GM23338 (cell line): ENCODE results near the gene NDST1.

Experiments
- CREB1 ChIP-seq: fragments of 250-450 bp; sonication (Bioruptor Pico); IDR thresholded peaks from 2 replicates; pipeline ENCODE4 v1.5.0; 2020; ENCODE audit warnings: low read depth, mild to moderate bottlenecking, moderate library complexity
- EZH2 ChIP-seq: fragments of 200-600 bp; sonication (generic); IDR thresholded peaks from one replicate; pipeline ENCODE4 v1.8.0; 2017; ENCODE audit warnings: antibody characterized with exemption, mild to moderate bottlenecking, low read depth; ENCODE audit not compliant: unreplicated experiment
- EZH2phosphoT487 ChIP-seq: fragments of 200-600 bp; sonication (generic); IDR thresholded peaks from one replicate; pipeline ENCODE4 v1.8.1; 2018; ENCODE audit warnings: antibody characterized with exemption; ENCODE audit not compliant: unreplicated experiment
- JUNB ChIP-seq: IDR thresholded peaks from one replicate; pipeline ENCODE4 v1.6.1; 2016; ENCODE audit warnings: antibody characterized with exemption; ENCODE audit not compliant: unreplicated experiment
- NANOG ChIP-seq: IDR thresholded peaks from 2 replicates; pipeline ENCODE4 v1.6.1; 2016; ENCODE audit warnings: antibody characterized with exemption, borderline replicate concordance
- POLR2AphosphoS5 ChIP-seq: IDR thresholded peaks from 2 replicates; pipeline ENCODE4 v1.6.1; 2016; ENCODE audit warnings: antibody characterized with exemption, low read depth
- STAT1 ChIP-seq: IDR thresholded peaks from one replicate; pipeline ENCODE4 v1.6.1; 2016; ENCODE audit warnings: antibody characterized with exemption; ENCODE audit not compliant: unreplicated experiment
- ZNF114 ChIP-seq: fragments of 250-450 bp; sonication (Bioruptor Pico); IDR thresholded peaks from 2 replicates; pipeline ENCODE4 v1.5.0; 2020; ENCODE audit warnings: mild to moderate bottlenecking, moderate library complexity
- TF ChIP-seq, protein P1 (sequence below), 2 experiments: fragments of 200-600 bp in 1 of 2; sonication (generic) in 1 of 2; conservative IDR thresholded peaks; 2 replicates each; pipeline versions ENCODE4 v1.5.1 to v1.6.1; 2016 to 2017; ENCODE audit warnings: antibody characterized with exemption in 2 of 2, low read depth in 2 of 2, mild to moderate bottlenecking in 2 of 2, moderate library complexity in 1 of 2
- TF ChIP-seq, protein P2 (sequence below): fragments of 250-450 bp; sonication (Bioruptor Pico); IDR thresholded peaks from 2 replicates; pipeline ENCODE4 v1.5.0; 2020; ENCODE audit warnings: mild to moderate bottlenecking, moderate library complexity
- TF ChIP-seq, protein P3 (sequence below): IDR thresholded peaks from one replicate; pipeline ENCODE4 v1.6.1; 2018; ENCODE audit warnings: antibody characterized with exemption; ENCODE audit not compliant: unreplicated experiment
- TF ChIP-seq, protein P4 (sequence below): IDR thresholded peaks from 2 replicates; pipeline ENCODE4 v1.6.1; 2016; ENCODE audit warnings: antibody characterized with exemption

DNA sequence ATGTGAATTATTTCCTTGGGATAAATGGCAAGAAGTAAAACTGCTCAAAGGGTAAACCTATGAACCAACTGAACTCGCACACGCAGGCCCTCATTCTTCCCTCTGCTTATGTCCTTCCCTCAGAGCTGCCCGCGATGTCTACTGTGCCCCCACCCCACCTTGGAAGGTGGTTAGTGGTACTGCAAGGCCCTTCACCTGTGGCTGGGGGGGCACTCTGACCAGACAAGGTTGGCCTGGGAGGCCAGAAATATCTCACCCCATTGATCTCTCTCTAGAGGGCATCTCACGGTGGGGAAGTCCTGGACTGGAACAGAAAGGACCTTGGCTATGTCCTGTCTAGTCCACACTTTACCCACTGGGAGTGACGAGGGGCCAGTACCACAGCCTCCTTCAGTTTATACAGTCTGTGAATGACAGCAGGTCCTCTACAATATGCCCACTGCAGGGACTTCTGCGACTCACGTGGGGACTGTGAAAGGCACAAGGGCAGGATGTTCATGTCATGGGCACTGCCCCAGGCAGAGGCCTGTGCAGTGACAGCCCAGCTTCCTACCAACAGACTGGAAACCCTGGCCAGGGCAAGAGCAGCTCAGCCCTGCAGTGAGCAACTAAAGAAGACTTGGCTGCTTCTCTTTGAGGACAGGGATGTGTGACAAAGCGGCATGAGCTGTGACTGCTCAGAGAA, 75.8 kb downstream of the NDST1 start:
- TF ChIP-seq, protein P1, sequence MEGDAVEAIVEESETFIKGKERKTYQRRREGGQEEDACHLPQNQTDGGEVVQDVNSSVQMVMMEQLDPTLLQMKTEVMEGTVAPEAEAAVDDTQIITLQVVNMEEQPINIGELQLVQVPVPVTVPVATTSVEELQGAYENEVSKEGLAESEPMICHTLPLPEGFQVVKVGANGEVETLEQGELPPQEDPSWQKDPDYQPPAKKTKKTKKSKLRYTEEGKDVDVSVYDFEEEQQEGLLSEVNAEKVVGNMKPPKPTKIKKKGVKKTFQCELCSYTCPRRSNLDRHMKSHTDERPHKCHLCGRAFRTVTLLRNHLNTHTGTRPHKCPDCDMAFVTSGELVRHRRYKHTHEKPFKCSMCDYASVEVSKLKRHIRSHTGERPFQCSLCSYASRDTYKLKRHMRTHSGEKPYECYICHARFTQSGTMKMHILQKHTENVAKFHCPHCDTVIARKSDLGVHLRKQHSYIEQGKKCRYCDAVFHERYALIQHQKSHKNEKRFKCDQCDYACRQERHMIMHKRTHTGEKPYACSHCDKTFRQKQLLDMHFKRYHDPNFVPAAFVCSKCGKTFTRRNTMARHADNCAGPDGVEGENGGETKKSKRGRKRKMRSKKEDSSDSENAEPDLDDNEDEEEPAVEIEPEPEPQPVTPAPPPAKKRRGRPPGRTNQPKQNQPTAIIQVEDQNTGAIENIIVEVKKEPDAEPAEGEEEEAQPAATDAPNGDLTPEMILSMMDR (conservative IDR thresholded peaks at IDR 0.05; ENCODE audit: low read depth in 2 of 2), result no peak
- no peak for TF ChIP-seq EZH2phosphoT487
- TF ChIP-seq, protein P2, sequence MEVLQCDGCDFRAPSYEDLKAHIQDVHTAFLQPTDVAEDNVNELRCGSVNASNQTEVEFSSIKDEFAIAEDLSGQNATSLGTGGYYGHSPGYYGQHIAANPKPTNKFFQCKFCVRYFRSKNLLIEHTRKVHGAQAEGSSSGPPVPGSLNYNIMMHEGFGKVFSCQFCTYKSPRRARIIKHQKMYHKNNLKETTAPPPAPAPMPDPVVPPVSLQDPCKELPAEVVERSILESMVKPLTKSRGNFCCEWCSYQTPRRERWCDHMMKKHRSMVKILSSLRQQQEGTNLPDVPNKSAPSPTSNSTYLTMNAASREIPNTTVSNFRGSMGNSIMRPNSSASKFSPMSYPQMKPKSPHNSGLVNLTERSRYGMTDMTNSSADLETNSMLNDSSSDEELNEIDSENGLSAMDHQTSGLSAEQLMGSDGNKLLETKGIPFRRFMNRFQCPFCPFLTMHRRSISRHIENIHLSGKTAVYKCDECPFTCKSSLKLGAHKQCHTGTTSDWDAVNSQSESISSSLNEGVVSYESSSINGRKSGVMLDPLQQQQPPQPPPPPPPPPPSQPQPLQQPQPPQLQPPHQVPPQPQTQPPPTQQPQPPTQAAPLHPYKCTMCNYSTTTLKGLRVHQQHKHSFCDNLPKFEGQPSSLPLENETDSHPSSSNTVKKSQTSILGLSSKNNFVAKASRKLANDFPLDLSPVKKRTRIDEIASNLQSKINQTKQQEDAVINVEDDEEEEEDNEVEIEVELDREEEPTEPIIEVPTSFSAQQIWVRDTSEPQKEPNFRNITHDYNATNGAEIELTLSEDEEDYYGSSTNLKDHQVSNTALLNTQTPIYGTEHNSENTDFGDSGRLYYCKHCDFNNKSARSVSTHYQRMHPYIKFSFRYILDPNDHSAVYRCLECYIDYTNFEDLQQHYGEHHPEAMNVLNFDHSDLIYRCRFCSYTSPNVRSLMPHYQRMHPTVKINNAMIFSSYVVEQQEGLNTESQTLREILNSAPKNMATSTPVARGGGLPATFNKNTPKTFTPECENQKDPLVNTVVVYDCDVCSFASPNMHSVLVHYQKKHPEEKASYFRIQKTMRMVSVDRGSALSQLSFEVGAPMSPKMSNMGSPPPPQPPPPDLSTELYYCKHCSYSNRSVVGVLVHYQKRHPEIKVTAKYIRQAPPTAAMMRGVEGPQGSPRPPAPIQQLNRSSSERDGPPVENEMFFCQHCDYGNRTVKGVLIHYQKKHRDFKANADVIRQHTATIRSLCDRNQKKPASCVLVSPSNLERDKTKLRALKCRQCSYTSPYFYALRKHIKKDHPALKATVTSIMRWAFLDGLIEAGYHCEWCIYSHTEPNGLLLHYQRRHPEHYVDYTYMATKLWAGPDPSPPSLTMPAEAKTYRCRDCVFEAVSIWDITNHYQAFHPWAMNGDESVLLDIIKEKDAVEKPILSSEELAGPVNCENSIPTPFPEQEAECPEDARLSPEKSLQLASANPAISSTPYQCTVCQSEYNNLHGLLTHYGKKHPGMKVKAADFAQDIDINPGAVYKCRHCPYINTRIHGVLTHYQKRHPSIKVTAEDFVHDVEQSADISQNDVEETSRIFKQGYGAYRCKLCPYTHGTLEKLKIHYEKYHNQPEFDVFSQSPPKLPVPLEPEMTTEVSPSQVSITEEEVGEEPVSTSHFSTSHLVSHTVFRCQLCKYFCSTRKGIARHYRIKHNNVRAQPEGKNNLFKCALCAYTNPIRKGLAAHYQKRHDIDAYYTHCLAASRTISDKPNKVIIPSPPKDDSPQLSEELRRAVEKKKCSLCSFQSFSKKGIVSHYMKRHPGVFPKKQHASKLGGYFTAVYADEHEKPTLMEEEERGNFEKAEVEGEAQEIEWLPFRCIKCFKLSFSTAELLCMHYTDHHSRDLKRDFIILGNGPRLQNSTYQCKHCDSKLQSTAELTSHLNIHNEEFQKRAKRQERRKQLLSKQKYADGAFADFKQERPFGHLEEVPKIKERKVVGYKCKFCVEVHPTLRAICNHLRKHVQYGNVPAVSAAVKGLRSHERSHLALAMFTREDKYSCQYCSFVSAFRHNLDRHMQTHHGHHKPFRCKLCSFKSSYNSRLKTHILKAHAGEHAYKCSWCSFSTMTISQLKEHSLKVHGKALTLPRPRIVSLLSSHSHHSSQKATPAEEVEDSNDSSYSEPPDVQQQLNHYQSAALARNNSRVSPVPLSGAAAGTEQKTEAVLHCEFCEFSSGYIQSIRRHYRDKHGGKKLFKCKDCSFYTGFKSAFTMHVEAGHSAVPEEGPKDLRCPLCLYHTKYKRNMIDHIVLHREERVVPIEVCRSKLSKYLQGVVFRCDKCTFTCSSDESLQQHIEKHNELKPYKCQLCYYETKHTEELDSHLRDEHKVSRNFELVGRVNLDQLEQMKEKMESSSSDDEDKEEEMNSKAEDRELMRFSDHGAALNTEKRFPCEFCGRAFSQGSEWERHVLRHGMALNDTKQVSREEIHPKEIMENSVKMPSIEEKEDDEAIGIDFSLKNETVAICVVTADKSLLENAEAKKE (CRISPR knock-in tag), result no peak
- no peak for TF ChIP-seq POLR2AphosphoS5
- TF ChIP-seq, protein P3, sequence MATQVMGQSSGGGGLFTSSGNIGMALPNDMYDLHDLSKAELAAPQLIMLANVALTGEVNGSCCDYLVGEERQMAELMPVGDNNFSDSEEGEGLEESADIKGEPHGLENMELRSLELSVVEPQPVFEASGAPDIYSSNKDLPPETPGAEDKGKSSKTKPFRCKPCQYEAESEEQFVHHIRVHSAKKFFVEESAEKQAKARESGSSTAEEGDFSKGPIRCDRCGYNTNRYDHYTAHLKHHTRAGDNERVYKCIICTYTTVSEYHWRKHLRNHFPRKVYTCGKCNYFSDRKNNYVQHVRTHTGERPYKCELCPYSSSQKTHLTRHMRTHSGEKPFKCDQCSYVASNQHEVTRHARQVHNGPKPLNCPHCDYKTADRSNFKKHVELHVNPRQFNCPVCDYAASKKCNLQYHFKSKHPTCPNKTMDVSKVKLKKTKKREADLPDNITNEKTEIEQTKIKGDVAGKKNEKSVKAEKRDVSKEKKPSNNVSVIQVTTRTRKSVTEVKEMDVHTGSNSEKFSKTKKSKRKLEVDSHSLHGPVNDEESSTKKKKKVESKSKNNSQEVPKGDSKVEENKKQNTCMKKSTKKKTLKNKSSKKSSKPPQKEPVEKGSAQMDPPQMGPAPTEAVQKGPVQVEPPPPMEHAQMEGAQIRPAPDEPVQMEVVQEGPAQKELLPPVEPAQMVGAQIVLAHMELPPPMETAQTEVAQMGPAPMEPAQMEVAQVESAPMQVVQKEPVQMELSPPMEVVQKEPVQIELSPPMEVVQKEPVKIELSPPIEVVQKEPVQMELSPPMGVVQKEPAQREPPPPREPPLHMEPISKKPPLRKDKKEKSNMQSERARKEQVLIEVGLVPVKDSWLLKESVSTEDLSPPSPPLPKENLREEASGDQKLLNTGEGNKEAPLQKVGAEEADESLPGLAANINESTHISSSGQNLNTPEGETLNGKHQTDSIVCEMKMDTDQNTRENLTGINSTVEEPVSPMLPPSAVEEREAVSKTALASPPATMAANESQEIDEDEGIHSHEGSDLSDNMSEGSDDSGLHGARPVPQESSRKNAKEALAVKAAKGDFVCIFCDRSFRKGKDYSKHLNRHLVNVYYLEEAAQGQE, result no peak
- no peak for TF ChIP-seq JUNB
- TF ChIP-seq, protein P4, sequence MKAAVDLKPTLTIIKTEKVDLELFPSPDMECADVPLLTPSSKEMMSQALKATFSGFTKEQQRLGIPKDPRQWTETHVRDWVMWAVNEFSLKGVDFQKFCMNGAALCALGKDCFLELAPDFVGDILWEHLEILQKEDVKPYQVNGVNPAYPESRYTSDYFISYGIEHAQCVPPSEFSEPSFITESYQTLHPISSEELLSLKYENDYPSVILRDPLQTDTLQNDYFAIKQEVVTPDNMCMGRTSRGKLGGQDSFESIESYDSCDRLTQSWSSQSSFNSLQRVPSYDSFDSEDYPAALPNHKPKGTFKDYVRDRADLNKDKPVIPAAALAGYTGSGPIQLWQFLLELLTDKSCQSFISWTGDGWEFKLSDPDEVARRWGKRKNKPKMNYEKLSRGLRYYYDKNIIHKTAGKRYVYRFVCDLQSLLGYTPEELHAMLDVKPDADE, result no peak
- TF ChIP-seq ZNF114, result no peak
- no peak for TF ChIP-seq EZH2
- TF ChIP-seq CREB1 (CRISPR knock-in tag), result no peak
- no peak for TF ChIP-seq NANOG
- TF ChIP-seq STAT1, result no peak
